ENCODE data around the gene THSD7A. TPM values are rescaled to one million over a fixed set of nuclear protein-coding genes. Genes with fewer than 3 reads are reported as not detected.

The THSD7A gene
- total and polyA plus RNA-seq, 2 of the 8 experiments (the other 6 are each of a cell fraction or from before 2014, with no cell fraction given): 0.44 to 1.2 TPM

DNA sequence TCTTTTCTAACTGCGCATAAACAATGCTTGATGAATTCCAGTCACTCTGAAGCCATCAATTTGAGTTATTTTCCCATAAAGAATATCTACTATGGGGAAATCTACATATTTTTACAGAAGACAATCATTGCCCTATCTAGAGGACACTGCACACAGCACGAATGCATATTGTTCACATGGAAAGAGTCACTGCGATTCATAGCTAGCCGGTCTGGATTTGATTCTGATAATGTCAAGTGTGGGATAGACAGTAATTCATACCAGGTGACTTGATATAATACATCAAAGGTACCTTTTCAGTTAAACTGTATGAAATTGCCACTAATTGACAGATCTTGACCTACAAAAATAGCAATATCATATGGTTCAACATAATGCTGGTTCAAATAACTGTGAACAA is 255.7 kb downstream of the THSD7A start:
- Histone ChIP-seq H3K23me2 (ENCODE audit: low read depth, low read length) (no peaks in the 10 kb centered on the region), H2BK15ac (ENCODE audit: low read length) (no peak overlapping the region), H2BK12ac (ENCODE audit: low read depth, low read length) (no peak overlapping the region), H3K27ac (ENCODE audit: low read depth, low read length) (no peak overlapping the region), H4K8ac (ENCODE audit: extremely low read depth, insufficient read depth, low read length) (no peak overlapping the region), H3K56ac (replicated peaks; ENCODE audit: insufficient read length, low read depth, low read length) (no peak overlapping the region), H3K18ac (ENCODE audit: extremely low read depth, low read length) (no peak overlapping the region), H3K79me2 (ENCODE audit: control insufficient read depth in 1 of 2, insufficient read depth in 2 of 2, low read length in 2 of 2) (no peaks in the 10 kb centered on the region), H4K20me1 (replicated peaks in 1 of 2; ENCODE audit: control insufficient read depth in 1 of 2, insufficient read depth in 2 of 2, low read length in 2 of 2) (no peaks in the 10 kb centered on the region), H2BK5ac (ENCODE audit: low read depth, low read length) (no peak overlapping the region), H3K79me1 (ENCODE audit: low read depth, low read length) (no peaks in the 10 kb centered on the region), H2BK120ac (replicated peaks; ENCODE audit: low read depth, low read length) (no peak overlapping the region), H2AK5ac (ENCODE audit: low read depth, low read length) (no peak overlapping the region), H2AFZ (ENCODE audit: low read length) (no peak overlapping the region), H3K36me3 (ENCODE audit: control insufficient read depth in 2 of 4, insufficient read depth in 4 of 4, low read length in 3 of 4) (no peaks in the 10 kb centered on the region), H3K4me2 (ENCODE audit: insufficient read depth in 1 of 2, low read depth in 2 of 2, low read length in 2 of 2) (no peak overlapping the region), H4K91ac (replicated peaks; ENCODE audit: insufficient read length, low read length) (no peak overlapping the region), H4K5ac (ENCODE audit: insufficient read length, low read depth, low read length) (no peak overlapping the region), H3K9me3 (ENCODE audit: insufficient read depth in 2 of 2, low read depth in 1 of 2, low read length in 1 of 2) (no peaks in the 10 kb centered on the region), H3K23ac (ENCODE audit: insufficient read length) (no peak overlapping the region), H3K4me3 (ENCODE audit: extremely low read depth in 1 of 4, insufficient read depth in 2 of 4, low read depth in 3 of 4, low read length in 4 of 4) (no peak overlapping the region), H3K14ac (ENCODE audit: insufficient read length) (no peak overlapping the region), H3K27me3 (replicated peaks in 1 of 4; ENCODE audit: control insufficient read depth in 3 of 4, extremely low read depth in 1 of 4, insufficient read depth in 3 of 4, low read length in 3 of 4) (no peaks in the 10 kb centered on the region), H3K4me1 (replicated peaks in 1 of 4; ENCODE audit: control insufficient read depth in 3 of 4, insufficient read depth in 4 of 4, low read length in 3 of 4) (peaks cover 0 to 5% (median 0%) of the 10 kb centered on the region in 4 experiments; a peak in 1 of 7 replicates), H3K4ac (replicated peaks; ENCODE audit: insufficient read length, low read depth, low read length) (no peak overlapping the region), H2BK20ac (ENCODE audit: low read length) (no peak overlapping the region), H3K9ac (replicated peaks in 1 of 4; ENCODE audit: extremely low read depth in 1 of 4, low read depth in 3 of 4, low read length in 3 of 4) (no peak overlapping the region)
- 95% methylated on average over 4 of the region's 4 CpGs; no CpG with 5 or more reads in 1 of the 2 experiments for WGBS, 2 experiments (ENCODE audit: extremely low coverage in 1 of 2, insufficient coverage in 1 of 2, insufficient read length in 1 of 2, insufficient replicate concordance in 2 of 2, low coverage in 1 of 2, low lambda C conversion rate in 2 of 2, missing lambda C conversion rate in 1 of 2)
- DNase-seq (ENCODE audit: low read depth in 1 of 2, low spot score in 2 of 2) (no peak), FAIRE-seq (no peak)
- POLR2A ChIA-PET (ENCODE audit: partially characterized antibody): no interaction called here
- CTCF ChIA-PET (ENCODE audit: partially characterized antibody): no interaction called here
- TF ChIP-seq TEAD4 (IDR thresholded peaks at IDR 0.05; ENCODE audit: low read depth, low read length) (no peak), KDM5A (IDR thresholded peaks at IDR 0.05; ENCODE audit: low read length) (no peak), CREB1 (IDR thresholded peaks at IDR 0.05) (no peak), KDM1A (IDR thresholded peaks at IDR 0.05; ENCODE audit: borderline replicate concordance, low read length) (no peak), SRF (IDR thresholded peaks at IDR 0.05; ENCODE audit: low read depth, low read length) (no peak), GABPA (IDR thresholded peaks at IDR 0.05; ENCODE audit: borderline replicate concordance, insufficient read depth, low read length) (no peak), SIRT6 (IDR thresholded peaks at IDR 0.05; ENCODE audit: low read length) (no peak), BRCA1 (IDR thresholded peaks at IDR 0.05; ENCODE audit: low read depth, low read length) (no peak), ZNF274 (IDR thresholded peaks at IDR 0.05; ENCODE audit: borderline replicate concordance, extremely low read depth, low read length) (no peak), EZH2 (IDR thresholded peaks at IDR 0.05; ENCODE audit: low read depth, low read length, severe bottlenecking) (no peak), RFX5 (IDR thresholded peaks at IDR 0.05; ENCODE audit: borderline replicate concordance, low read depth, low read length) (no peak), HDAC6 (IDR thresholded peaks at IDR 0.05; ENCODE audit: low read depth, low read length) (no peak), ASH2L (IDR thresholded peaks at IDR 0.05; ENCODE audit: low read length) (no peak)
- TF ChIP-seq, protein P1, sequence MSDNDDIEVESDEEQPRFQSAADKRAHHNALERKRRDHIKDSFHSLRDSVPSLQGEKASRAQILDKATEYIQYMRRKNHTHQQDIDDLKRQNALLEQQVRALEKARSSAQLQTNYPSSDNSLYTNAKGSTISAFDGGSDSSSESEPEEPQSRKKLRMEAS (IDR thresholded peaks at IDR 0.05): no peak
- TF ChIP-seq, protein P2, sequence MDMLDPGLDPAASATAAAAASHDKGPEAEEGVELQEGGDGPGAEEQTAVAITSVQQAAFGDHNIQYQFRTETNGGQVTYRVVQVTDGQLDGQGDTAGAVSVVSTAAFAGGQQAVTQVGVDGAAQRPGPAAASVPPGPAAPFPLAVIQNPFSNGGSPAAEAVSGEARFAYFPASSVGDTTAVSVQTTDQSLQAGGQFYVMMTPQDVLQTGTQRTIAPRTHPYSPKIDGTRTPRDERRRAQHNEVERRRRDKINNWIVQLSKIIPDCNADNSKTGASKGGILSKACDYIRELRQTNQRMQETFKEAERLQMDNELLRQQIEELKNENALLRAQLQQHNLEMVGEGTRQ (IDR thresholded peaks at IDR 0.05; ENCODE audit: low read length): no peak

All from H1 (cell line).